GM04504 (cell line): ENCODE measurements around the gene WWOX.

Source experiments
- DNase-seq: peaks from one replicate; pipeline ENCODE4 v3.0.0-alpha.2; 2012; ENCODE audit warnings: low read depth

The WWOX gene

DNA sequence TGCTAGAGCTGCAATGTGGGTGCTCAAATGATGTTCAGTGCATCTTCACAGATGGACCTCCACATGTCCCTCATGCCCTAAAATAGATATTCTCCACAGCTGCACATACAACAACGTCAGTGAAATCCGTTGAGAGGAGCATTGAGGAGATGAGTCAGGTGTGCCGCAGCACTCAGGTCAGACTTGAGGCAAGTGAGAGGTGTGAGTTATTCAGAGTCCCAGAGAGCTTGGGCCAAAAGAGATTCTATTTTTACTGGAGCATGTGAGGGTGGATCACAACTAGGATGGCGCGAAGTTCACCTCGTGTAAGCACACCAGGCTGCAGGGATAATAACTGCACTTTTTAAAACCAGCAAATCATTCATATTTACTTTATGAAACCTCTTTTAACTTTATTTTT is 855.8 kb downstream of the WWOX start:
- DNase-seq: no peak

DNA sequence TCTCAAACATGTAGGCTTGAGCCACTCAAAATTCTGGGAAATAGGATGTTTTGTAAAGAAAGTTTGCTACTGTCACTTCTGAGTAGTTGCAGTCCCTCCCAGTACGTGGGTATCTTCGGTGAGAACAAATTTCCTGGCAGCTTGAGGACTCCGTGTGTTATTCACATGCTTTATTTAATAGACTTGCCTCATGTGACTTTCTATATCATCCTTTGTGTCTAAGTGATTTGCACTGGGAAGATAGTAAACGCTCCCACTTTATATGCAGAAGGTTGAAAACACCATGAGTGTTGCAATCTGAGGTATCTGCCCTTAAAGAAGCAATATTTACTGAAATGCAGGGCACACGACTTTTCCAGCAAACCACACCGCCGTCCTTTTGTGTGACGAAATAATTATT is 857.4 kb downstream of the WWOX start:
- DNase-seq: no peak

DNA sequence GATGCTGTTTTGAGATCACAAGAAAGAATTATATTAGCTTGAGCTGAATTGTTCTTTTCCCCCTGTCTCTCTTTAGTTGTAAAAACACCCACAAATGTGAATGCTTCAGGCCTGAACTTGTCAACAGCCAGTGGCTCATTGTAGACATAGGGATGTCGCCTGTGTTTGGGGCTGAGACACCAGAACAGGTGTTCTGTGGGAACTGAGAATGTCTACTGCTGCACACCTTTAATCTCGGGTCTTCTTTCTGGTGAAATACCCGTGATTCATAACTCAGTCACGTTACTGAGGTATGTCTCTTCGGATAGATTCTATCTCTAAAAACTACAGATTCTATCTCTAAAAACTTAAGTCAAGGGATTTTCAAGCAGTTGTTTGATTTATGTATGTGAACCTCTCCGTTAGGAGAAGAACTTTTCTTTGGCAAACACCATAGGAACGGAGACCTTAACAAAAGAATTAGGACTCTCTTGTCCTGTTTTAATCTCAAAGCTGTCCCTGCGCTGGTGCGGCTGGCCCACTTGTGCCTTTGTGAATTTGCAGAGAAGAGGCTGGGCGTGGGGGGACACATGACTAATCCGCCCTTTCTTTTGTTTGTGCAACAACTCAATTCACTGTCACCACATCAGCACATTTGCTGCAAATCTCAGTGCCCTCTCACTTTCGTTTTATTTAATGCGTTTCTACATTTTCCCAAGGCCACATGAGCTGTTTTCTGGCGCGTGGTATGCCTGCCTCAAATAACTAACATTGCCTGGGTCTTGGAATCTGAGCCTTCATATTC is 858.1 kb downstream of the WWOX start:
- no peak for DNase-seq

DNA sequence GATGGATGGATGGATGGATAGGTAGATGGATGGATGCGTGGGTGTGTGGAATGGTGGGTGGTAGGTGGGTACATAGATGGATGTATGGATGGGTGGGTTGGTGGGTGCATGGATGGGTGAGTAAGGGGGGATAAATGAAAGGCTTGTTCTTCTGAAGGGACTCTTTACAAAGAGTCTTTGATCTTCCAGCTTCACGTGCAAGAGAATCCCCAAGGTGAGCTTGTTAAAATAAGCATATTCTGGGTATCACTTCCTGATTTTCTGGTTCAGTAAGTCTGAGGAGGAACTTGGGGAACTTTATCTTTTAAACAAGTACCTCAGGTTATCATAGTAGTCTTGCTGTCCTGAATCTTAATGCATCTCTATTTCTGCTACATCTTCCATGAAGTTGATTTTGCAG is 862.0 kb downstream of the WWOX start:
- no peak for DNase-seq

DNA sequence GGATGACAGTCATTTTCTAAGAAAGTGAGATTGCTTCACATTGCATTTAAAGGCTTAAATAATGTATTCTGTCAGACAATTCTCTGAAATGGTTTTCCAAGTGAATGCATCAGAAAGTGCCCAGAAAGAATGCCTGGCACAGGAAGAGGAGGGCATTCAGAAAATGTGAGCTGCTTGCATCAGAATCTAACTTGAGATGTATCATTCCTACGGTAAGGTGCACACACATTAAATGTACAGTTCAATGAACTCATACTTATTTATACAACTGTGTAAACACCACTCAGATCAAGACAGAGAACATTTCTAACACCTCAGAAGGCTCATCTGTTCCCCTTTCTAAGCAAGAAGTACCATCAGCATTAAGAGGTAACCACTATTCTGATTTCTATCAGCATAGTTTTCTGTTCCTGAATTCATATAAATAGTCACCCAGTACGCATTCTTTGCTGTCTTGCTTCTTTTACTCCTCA is 863.0 kb downstream of the WWOX start:
- DNase-seq: no peak

DNA sequence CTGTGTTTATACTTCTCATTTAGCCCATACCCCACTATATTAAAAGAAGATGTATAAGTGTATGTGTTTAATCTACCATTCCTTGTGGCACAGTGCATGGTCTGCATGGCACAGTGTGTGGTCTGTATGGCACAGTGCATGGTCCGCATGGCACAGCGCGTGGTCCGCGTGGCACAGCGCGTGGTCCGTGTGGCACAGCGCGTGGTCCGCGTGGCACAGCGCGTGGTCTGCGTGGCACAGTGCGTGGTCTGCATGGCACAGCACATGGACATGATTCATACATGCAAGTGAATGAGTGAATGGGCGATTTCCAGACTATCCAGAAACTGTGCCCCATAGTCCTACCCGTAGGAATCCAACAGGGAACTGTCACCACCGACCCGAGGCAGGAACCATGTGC is 868.5 kb downstream of the WWOX start:
- no peak for DNase-seq

DNA sequence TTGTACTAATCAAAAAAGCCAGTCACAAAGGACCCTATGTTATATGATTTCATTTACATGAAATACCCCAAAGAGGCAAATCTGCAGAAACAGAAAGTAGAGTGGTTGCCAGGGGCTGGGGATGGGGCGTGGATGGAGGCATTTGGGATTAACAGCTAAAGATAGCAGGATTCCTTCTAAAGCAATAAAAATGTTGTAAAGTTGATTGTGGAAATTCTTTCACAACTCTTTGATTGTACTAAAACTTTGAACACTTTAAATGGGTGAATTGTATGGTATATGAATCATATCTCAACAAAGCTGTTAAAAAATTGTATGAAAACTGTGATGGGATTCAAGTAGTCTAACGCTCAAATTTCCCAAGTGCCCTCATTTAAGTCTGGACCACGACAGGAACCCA is 870.3 kb downstream of the WWOX start:
- DNase-seq: no peak

DNA sequence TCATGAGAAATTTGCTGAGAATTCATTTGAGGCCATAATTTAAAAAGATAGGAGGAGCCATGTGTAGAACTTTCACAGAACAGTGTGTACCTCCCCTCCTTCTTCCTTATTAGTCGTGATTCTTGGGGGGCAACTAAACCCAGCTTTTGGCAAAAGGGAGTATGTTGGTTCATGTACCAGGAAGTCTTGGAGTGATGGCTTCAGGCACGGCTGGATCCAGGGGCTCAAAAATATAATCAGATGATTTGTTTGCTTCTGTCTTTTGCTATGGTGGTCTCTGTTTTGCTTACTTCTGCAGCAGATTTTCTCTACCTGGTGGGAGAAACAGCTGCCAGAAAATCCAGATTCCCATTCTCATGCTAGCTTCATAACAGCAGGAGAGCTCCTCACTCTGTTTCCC is 871.2 kb downstream of the WWOX start:
- no peak for DNase-seq

DNA sequence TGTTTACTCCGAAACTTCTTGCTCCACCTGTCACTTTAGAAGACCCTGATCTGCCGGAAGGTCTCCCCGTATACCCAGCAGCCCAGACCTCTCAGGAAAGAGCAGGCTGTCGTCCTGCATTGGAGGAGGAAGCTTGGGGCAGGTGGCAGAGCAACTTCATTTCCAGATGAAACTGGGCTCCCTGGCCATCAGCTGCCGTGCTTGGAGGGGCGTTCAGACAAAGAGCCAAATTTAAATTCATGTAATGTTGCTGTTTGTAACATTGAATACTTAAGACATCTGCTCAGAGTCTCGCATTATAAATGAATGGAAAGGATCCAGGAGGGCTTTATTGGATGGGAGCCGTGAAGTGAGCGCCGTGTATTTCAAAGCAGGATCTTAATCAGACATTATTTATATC is 872.6 kb downstream of the WWOX start:
- no peak for DNase-seq

DNA sequence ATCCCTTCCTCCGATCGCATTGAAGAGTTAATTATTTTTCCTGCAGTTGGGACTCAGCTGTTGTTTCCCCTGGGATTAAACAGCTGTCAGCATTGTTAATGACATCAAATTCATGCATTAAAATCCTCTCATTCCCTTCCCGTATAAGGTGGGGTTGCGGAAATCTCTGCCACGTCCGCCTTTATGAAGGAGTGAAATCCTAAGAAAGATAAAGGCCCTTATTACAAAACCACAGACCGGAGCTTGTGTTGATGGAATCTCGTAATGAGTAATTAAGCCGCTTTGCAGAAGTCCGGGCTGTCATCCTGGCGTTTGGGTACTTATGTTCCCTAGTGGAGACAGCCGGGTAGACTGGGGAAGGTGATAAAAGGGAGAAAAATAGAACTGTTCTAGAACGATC is 873.5 kb downstream of the WWOX start:
- no peak for DNase-seq

DNA sequence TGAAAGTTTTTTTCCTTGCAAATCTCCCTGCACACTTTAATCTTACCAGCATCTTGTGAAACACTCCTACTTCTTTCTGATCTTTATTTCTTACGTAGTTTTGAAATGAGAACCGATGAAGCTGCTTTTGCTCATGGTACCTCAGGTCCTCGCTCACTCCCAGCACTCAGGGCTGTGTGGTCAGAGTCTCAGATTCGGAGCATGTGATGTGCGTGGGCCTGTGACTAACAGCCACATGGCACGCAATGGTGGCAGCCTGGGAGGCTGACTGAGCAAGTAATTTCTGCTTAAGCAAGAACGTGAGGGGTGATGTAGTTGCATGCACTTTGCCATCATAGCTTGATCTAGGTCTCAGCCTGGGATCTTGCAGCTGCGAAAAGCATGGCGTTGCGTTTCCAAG is 876.8 kb downstream of the WWOX start:
- no peak for DNase-seq

DNA sequence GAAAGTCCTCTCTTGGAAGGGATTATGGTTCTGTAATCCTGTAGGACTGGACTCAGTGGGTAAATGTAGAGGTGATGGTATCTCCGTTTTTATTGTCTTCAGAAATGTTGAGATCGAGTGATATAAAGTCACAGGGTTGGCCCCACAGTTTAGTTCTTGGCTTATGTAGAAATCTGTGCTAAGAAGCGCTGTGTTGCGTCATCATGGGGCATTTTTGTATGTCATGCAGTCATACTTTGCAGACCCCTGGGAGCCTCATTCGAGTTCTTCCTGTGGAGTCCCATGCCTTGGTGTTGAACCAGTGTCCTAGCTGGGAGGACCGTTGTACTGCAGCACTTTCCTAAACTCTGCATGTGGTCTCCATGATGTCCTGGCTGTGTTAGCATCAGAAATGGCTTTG is 881.4 kb downstream of the WWOX start:
- DNase-seq: no peak

DNA sequence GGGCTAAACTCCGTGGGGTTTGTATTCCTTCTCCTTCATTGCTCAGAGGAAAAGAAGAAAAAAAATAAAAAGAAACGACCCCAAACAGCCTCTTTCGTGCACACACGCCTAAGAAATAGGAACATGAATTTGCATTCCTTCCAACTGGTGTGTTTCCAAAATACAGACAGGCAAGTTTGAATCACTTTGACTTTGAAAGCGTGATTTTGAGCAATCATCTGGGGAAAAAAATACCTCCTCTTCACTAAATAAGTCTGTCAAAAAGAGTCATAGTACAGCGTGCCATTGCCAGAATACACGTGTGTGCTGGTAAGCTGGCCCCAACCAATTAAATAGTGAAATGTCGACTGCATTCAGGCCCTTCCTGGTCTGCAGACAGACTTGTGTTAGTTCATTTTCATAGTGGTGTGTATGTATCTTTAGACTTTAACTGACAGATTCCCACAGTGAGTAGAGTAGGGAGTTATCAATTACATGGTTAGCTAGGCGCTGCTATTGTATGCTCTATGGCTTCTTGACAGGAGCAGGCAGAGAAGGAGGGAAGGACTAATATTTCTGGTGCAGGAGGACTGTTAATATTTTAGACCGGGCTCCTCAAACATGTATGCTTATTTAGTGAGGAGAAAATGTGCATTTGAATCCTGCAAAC is 882.8 kb downstream of the WWOX start:
- no peak for DNase-seq

DNA sequence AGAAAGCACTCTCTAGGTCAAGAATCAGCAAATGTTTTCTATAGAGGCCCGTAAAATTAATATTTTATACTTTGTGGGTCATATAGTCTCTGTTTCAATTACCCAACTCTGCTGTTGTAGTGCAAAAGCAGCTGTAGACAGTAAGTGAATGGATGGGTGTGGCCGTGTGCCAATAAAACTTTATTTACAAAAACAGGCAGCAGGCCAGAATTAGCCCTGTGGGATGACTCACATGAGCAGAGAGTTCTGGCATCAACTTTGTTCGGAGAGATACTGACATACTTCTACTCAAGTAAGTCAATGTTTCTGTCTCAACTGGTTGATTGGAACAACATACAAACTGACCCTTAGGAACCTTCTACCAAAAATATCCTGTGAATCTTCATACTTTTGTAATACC is 884.9 kb downstream of the WWOX start:
- no peak for DNase-seq

DNA sequence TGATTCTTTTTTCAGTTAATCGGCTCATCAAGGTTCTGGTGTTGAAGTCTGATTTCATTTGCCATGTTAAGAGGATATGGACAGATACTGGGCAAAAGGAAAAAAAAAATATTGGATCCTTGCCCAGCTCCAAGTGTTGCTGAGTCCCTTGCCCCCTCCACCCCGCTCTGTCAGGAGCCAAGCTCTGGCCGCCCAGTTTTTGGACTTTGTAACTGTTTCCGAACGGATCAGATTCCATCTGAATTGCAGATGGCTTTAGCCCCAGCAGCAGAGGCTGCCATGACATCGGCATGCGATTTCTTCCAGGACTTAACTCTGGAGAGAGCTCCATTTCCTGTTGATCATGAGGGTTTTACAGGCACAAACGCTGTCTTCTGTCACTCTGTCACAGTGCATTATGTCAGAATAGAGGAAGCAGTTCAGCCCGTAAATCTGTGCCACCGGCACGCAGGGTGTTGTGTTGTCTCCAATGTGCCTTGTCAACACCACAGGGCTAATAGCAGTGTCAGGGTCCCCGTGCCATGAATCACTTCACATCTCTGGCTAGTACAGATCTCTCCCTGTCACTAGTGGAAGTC is 885.5 kb downstream of the WWOX start:
- no peak for DNase-seq

DNA sequence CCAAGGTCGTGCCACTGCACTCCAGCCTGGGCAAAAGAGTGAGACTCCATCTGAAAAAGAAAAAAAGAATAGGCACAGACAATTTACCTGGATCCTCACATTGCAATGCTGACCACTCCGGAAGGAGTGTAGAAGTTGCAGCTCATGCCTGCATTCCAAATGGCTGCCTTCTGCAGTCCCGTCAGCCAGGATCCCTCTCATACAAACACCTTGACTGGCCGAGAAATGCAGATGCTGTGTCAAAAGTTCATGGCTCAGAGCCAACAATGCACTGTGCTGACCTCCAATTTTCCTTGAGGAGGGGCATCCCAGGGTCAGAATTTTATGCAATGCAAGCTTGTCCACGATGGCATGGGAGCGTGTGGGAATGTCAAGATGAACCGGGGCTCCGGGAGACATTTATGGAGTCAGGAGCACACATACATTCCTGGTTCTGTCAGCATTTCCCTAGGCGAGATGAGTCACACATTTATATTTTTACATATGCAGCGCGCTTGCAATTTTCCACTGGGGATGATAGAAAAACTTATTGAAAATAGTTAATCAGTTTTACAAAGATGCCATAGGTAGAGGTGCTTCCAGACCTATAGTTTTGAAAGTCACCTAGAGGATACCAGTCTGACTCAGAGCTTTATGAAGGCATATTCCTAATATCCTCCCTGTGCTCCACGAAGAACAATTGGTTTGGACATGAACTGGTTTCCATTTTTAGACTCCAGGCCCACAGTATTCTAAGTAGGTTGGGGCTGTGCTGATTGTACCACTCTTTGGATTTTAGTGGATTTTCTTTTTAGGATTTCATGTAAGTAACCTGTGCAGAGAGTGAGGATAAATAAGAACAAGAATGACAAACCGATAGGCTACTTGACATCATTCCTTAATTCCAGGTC is 886.5 kb downstream of the WWOX start:
- no peak for DNase-seq

DNA sequence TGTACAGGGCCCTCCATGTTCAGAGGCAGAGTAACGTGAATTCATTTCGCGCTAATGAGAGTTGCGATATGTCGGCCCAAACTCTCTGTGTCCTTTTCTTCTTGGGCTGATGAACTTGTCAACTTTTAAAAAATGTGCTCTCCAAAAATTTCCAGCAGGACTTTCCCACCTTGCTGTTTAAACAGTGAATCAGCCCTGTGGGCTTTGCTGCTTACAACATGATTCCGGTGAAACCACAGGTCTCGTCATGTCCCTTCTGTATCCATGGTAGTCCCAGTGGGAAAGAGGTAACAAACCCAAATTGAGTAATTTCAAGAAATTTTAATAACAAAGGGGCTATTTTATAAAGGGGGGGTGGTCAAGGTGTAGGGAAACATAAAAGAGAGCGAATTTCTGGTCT is 888.2 kb downstream of the WWOX start:
- DNase-seq: no peak

DNA sequence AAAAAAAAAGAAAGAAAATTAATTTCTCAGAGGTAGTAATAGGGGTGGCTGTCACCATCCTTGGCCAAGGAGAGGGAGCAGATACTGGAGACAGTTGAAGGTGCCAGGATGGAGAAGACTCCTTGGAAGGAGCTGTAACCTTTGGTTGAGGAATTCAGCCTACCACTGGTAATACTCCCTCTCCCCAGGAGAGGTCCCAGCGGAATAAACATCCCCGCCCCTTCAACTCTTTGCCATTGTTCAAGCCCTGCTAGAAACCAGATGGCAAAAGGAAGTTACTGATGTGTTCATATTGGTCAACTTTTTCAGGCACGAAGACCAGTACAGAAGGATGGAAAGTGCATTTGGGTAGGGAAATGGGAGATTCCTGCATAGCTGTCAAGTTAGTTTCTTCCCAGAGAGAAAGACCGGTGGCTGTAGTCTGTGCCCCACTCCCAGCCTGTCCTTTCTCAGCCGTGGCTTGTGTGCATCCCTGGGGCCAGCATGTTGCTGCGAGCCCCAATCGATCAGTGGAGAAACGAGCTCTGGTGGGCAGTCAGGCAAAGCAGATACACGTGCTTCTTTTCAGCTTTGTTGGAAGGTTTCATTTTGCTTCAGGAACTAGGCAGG is 889.0 kb downstream of the WWOX start:
- DNase-seq: no peak

DNA sequence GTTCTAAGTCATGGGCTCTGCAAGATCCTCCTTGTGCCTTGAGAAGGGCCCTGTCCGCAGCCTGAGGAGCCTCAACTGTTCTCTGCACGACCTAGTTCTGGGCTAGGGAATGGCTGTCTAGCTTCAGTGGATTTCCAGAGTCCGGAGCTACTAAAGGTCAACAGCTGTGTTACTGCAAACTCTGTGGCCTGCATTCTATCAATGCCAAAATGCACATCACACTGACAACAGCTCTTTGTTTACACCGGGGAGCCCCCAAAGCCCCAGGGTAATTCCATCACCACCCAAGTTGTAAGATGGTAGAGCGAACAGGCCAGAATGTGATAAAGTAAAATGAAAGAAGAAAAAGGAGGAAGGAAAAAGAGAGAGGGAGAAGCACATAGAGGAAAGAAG is 890.9 kb downstream of the WWOX start:
- no peak for DNase-seq

DNA sequence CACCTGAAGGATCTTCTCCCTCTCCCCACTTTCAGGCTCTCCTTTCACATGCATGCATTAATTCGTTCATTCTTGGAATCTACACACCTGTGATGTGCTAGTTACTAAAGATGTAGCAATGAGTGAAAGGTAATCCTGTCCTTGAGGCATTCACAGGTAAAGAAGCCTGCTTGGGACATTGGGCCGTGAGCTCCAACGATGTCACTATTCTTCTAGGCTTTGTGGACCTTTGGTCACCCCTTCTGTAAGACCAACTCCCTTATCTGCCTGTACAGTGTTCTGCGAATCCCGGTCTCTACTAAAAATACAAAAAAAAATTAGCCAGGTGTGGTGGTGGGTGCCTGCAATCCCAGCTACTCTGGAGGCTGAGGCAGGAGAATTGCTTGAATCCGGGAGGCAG is 892.5 kb downstream of the WWOX start:
- DNase-seq: no peak

DNA sequence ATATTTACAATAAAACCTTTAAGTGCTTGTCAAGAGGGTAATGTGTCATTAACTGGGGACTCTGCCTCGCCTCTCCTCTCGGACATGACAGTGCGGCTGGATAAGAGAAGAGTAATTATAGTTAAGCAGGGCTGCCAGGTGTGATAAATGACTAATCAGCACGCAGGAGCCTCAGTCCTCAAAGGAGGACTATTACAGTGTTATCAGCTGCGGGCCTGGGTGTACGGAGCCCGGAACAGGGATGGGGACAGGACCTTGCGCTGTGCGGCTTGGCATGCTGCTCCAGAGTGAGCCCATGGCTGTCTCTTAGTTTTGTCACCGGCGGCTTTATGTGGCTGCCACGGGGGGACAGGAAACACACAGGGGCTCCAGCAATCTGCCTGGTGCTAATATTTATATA is 893.9 kb downstream of the WWOX start:
- no peak for DNase-seq

DNA sequence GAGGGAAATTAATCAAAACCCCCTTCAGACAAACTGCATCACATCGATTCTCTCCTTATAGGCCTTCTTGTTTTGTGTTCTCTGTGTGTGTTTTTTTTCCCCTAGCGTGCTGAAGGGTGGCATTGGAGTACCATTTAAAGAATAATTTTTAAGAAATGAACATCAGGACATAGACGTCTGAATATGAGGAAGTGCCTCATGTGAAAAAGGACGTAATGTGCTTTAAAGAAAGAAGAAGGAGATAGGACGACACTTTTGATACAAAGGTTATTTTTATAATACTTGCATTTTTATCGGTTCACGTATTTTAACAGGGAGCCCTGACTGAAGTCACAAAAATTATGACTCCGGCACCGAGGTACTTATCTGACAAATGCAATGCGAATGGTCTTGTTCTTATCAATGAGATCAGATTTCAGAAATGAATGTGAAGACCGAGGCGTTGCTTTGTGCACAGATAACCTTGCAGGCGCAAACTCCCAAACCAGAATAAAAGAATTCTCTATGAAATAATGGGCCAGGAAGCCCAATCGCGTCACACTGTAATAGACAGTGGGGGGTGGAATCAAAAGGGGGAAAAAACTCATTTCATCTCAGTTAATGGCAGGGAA is 894.8 kb downstream of the WWOX start:
- no peak for DNase-seq
